Activated CD4-positive, alpha-beta T cell treated with anti-CD3 and anti-CD28 coated beads, Interleukin-2, amount 50 U/mL, for 1 hour (primary cell): ENCODE data around the gene KRTAP10-7.
A peak's percentile ranks its signal among the peaks of the same experiment; 100 is the strongest.
"Not testable (repeated sequence)": the region's sequence is repeated elsewhere in the genome, so short reads cannot be mapped to it uniquely, and the experiment has no call there.

Experiments used
- DNase-seq: peaks from one replicate; pipeline ENCODE4 v3.0.0-alpha.2; 2020

The KRTAP10-7 gene

GRCh38 chr21:44571844-44572782 lies 28.3 kb upstream of the KRTAP10-7 start:
- no peak for DNase-seq

- no peak for DNase-seq
Observed at GRCh38 chr21:44572959-44573583, 27.3 kb upstream of the KRTAP10-7 start.

GRCh38 chr21:44573630-44574456 lies 26.6 kb upstream of the KRTAP10-7 start, which contains the start of gene KRTAP10-4:
TSS of gene KRTAP10-4 (plus strand) at chr21:44573729. CDS start at chr21:44573759, 30 bp downstream.
- DNase-seq, result not testable (repeated sequence)

- DNase-seq, result no peak
Observed at GRCh38 chr21:44574457-44575306, 25.7 kb upstream of the KRTAP10-7 start.

GRCh38 chr21:44575307-44576024 lies 24.9 kb upstream of the KRTAP10-7 start:
- DNase-seq, result no peak

GRCh38 chr21:44576025-44576420 lies 24.4 kb upstream of the KRTAP10-7 start:
- DNase-seq, result no peak

GRCh38 chr21:44578371-44579055 lies 21.9 kb upstream of the KRTAP10-7 start:
- DNase-seq, result no peak

- DNase-seq, result no peak
Observed at GRCh38 chr21:44579056-44579832, 21.2 kb upstream of the KRTAP10-7 start.

GRCh38 chr21:44579833-44580144 lies 20.6 kb upstream of the KRTAP10-7 start:
- no peak for DNase-seq

- DNase-seq, result not testable (repeated sequence)
Observed at GRCh38 chr21:44580231-44580821, 20.1 kb upstream of the KRTAP10-7 start, which contains the start of gene KRTAP10-5. TSS of gene KRTAP10-5 (minus strand) at chr21:44580604. CDS start at chr21:44580578, 26 bp downstream.

GRCh38 chr21:44581158-44581557 lies 19.2 kb upstream of the KRTAP10-7 start:
- DNase-seq, result no peak

GRCh38 chr21:44582055-44582454 lies 18.3 kb upstream of the KRTAP10-7 start:
- no peak for DNase-seq

- DNase-seq, result no peak
Observed at GRCh38 chr21:44583089-44583799, 17.2 kb upstream of the KRTAP10-7 start.

- DNase-seq, result peak; percentile 23
Observed at GRCh38 chr21:44583800-44584147, 16.6 kb upstream of the KRTAP10-7 start.

GRCh38 chr21:44585892-44586291 lies 14.5 kb upstream of the KRTAP10-7 start:
- DNase-seq, result no peak

- DNase-seq, result no peak
Observed at GRCh38 chr21:44589094-44589493, 11.3 kb upstream of the KRTAP10-7 start.

- no peak for DNase-seq
Observed at GRCh38 chr21:44589586-44590305, 10.7 kb upstream of the KRTAP10-7 start.

GRCh38 chr21:44590311-44590721 lies 10.1 kb upstream of the KRTAP10-7 start:
- no peak for DNase-seq
